Ovary (tissue), 3 donors: ENCODE results near the gene NKX1-2.

Source experiments
- CTCF ChIP-seq, 3 donors: fragments of 450-650 bp in 2 of 3; fragments of 200-600 bp in 1 of 3; IDR thresholded peaks; one replicate each; pipeline versions ENCODE4 v1.5.1 to v1.8.0; 2016 to 2022; ENCODE audit warnings: antibody characterized with exemption in 3 of 3, mild to moderate bottlenecking in 1 of 3
- EP300 ChIP-seq: sonication (generic); formaldehyde crosslinking; IDR thresholded peaks from one replicate; pipeline ENCODE4 v1.6.1; 2017; ENCODE audit warnings: antibody characterized with exemption
- donor health status: DM: no; HTN: no; CAD: no.

- TF ChIP-seq CTCF (IDR thresholded peaks at IDR 0.05) (no peak), EP300 (no peak)
Measured at GRCh38 chr10:124460144-124460543, 10.3 kb upstream of the NKX1-2 start.
